Lung (tissue), 12 donors: Measurements from ENCODE around the gene NRG2. TPM values are rescaled to one million over a fixed set of nuclear protein-coding genes. Genes with fewer than 3 reads are reported as not detected.

Experiments
- ATAC-seq: fragments of 200-7000 bp; cut with Tn5 transposase; one replicate; pipeline ENCODE4 v1.9.1; 2020; ENCODE audit warnings: moderate number of reproducible peaks; ENCODE audit not compliant: insufficient read depth, low FRiP score
- DNase-seq, 3 donors: peaks; one replicate each; pipeline ENCODE4 v3.0.0-alpha.2; 2013 to 2017
- H3K27ac ChIP-seq, 2 donors: one replicate each; pipeline ENCODE4 v1.5.1; 2013; ENCODE audit warnings: mild to moderate bottlenecking in 2 of 2, moderate library complexity in 2 of 2, control low read depth in 1 of 2, inconsistent platforms in 1 of 2, low read depth in 1 of 2, low read length in 1 of 2
- H3K27me3 ChIP-seq, 3 donors: one replicate each; pipeline ENCODE4 v1.5.1; 2013; ENCODE audit warnings: low read length in 2 of 3; ENCODE audit not compliant: control insufficient read depth in 3 of 3, insufficient read depth in 3 of 3
- H3K36me3 ChIP-seq, 4 donors: one replicate each; pipeline ENCODE4 v1.5.1; 2013; ENCODE audit warnings: low read length in 4 of 4, mild to moderate bottlenecking in 1 of 4, moderate library complexity in 1 of 4; ENCODE audit not compliant: control insufficient read depth in 4 of 4, insufficient read depth in 4 of 4
- H3K4me1 ChIP-seq, 5 donors: one replicate each; pipeline ENCODE4 v1.5.1; 2013; ENCODE audit warnings: low read length in 5 of 5, mild to moderate bottlenecking in 2 of 5, moderate library complexity in 1 of 5; ENCODE audit not compliant: control insufficient read depth in 5 of 5, insufficient read depth in 5 of 5
- H3K4me3 ChIP-seq: one replicate; pipeline ENCODE4 v1.5.1; 2013; ENCODE audit warnings: mild to moderate bottlenecking, control low read depth, moderate library complexity
- H3K9ac ChIP-seq, 2 donors: one replicate each; pipeline ENCODE4 v1.5.1; 2013; ENCODE audit warnings: low read length in 2 of 2, control low read depth in 1 of 2; ENCODE audit not compliant: insufficient read depth in 1 of 2
- H3K9me3 ChIP-seq, 4 donors: one replicate each; pipeline ENCODE4 v1.5.1; 2013; ENCODE audit warnings: low read length in 3 of 4, mild to moderate bottlenecking in 1 of 4, moderate library complexity in 1 of 4; ENCODE audit not compliant: control insufficient read depth in 4 of 4, insufficient read depth in 3 of 4
- CTCF ChIP-seq: IDR thresholded peaks from 2 replicates; pipeline ENCODE4 v1.5.1; 2012; ENCODE audit warnings: mild to moderate bottlenecking; ENCODE audit errors: control extremely low read depth, extremely low read depth
- WGBS, 2 donors: extraction: QIAGEN DNeasy Blood & Tissue Kit; methylation state at CpG; one replicate each; pipeline ENCODE4 v1.1.7; 2013; 5-methylcytosine and 5-hydroxymethylcytosine counted together
- polyA plus RNA-seq, 2 donors: library from polyadenylated mRNA; stranded (reverse); fragments of 200-250 nt; gene quantifications; one replicate each; pipeline ENCODE4 v1.2.1, GENCODE V29; 2013
- total RNA-seq, 2 donors: library from RNA; depleted of rRNA in 1 of 2; stranded (reverse); fragments of >200 nt in 1 of 2; gene quantifications; one replicate each; pipeline ENCODE4 v1.2.1, GENCODE V29; 2014 to 2021
- donor health status: control.
- donor health status: control.
- donor health status: Bipolar disorder and iron deficiency.
- donor health status: healthy.
- donor health status: DM: yes; HTN: yes; CAD: no.

The NRG2 gene
- total and polyA plus RNA-seq, 4 donors: 0.41 to 3.0 (median 1.0) TPM

GRCh38 chr5:139854029-139854605 lies 189.0 kb downstream of the NRG2 start:
- TF ChIP-seq CTCF: no peak
- Histone ChIP-seq H3K27me3 (no peaks in the 10 kb centered on the region), H3K4me1 (peaks cover 0 to 2% (median 0%) of the 10 kb centered on the region in 5 donors), H3K9ac (no peak overlapping the region), H3K4me3 (no peak overlapping the region), H3K9me3 (peaks cover 0 to 3% (median 0%) of the 10 kb centered on the region in 4 donors), H3K27ac (no peak overlapping the region), H3K36me3 (peaks cover 0 to 26% (median 5%) of the 10 kb centered on the region in 4 donors)
- 96 to 98% methylated on average over 7 of the region's 7 CpGs for WGBS, 2 donors
- DNase-seq (no peak), ATAC-seq (no peak)

GRCh38 chr5:139852696-139853095 lies 190.4 kb downstream of the NRG2 start:
- no peak overlapping the region for H3K27ac ChIP-seq
- no peak for TF ChIP-seq CTCF
- ATAC-seq (no peak), DNase-seq (no peak)
- peaks cover 0 to 3% (median 0%) of the 10 kb centered on the region in 4 donors for H3K9me3 ChIP-seq
- H3K4me1 ChIP-seq: peaks cover 0 to 7% (median 0%) of the 10 kb centered on the region in 5 donors
- peaks cover 0 to 26% (median 5%) of the 10 kb centered on the region in 4 donors for H3K36me3 ChIP-seq
- 95 to 97% methylated on average over 8 of the region's 8 CpGs for WGBS, 2 donors
- no peak overlapping the region for H3K9ac ChIP-seq
- no peaks in the 10 kb centered on the region for H3K27me3 ChIP-seq
- no peak overlapping the region for H3K4me3 ChIP-seq

GRCh38 chr5:139851558-139851957 lies 191.5 kb downstream of the NRG2 start:
- DNase-seq (no peak), ATAC-seq (no peak)
- Histone ChIP-seq H3K9me3 (peaks cover 0 to 3% (median 0%) of the 10 kb centered on the region in 4 donors), H3K9ac (no peak overlapping the region), H3K36me3 (peaks cover 0 to 26% (median 5%) of the 10 kb centered on the region in 4 donors), H3K27ac (no peak overlapping the region), H3K4me1 (peaks cover 0 to 7% (median 0%) of the 10 kb centered on the region in 5 donors), H3K4me3 (no peak overlapping the region), H3K27me3 (peaks cover 0 to 6% (median 0%) of the 10 kb centered on the region in 3 donors)
- no peak for TF ChIP-seq CTCF
- WGBS, 2 donors: 96% methylated on average over 19 of the region's 19 CpGs
